H1 (cell line): ENCODE results near the gene PFKM. TPM values are rescaled to one million over a fixed set of nuclear protein-coding genes. Genes with fewer than 3 reads are reported as not detected.

Experiments used
- CTCF ChIA-PET: fragments of 300-600 bp; sonication (Branson Sonifier 250); formaldehyde crosslinking; loops from one replicate; lab custom pipeline; 2021; ENCODE audit not compliant: partially characterized antibody; lab: Charles Lee
- POLR2A ChIA-PET: fragments of 300-600 bp; sonication (Branson Sonifier 250); formaldehyde crosslinking; loops from one replicate; lab custom pipeline; 2021; ENCODE audit warnings: inconsistent platforms; ENCODE audit not compliant: partially characterized antibody; lab: Charles Lee
- DNase-seq, 2 experiments: peaks; one replicate each; pipeline versions ENCODE4 v3.0.0 to v3.0.0-alpha.2; 2010 to 2022; ENCODE audit warnings: low spot score in 2 of 2, low read depth in 1 of 2, mixed read lengths in 1 of 2
- FAIRE-seq: peaks from 2 replicates; lab custom pipeline; 2011; peaks lifted over from hg19 to GRCh38; lab: Jason Lieb, UNC
- H2AFZ ChIP-seq: 2 replicates; pipeline ENCODE4 v1.8.1; 2012; ENCODE audit warnings: low read length, inconsistent platforms
- H2AK5ac ChIP-seq: 2 replicates; pipeline ENCODE4 v1.6.1; 2013; ENCODE audit warnings: low read depth, low read length
- H2BK120ac ChIP-seq: replicated peaks from 2 replicates; pipeline ENCODE3; 2013; ENCODE audit warnings: low read depth, low read length, inconsistent platforms
- H2BK12ac ChIP-seq: 2 replicates; pipeline ENCODE4 v1.6.1; 2013; ENCODE audit warnings: low read depth, low read length
- H2BK15ac ChIP-seq: 2 replicates; pipeline ENCODE4 v1.6.1; 2013; ENCODE audit warnings: low read length
- H2BK20ac ChIP-seq: 2 replicates; pipeline ENCODE4 v1.6.1; 2013; ENCODE audit warnings: low read length
- H2BK5ac ChIP-seq: 2 replicates; pipeline ENCODE4 v1.6.1; 2013; ENCODE audit warnings: low read depth, low read length
- H3K14ac ChIP-seq: 2 replicates; pipeline ENCODE4 v1.6.1; 2013; ENCODE audit warnings: inconsistent platforms; ENCODE audit not compliant: insufficient read length
- H3K18ac ChIP-seq: 2 replicates; pipeline ENCODE4 v1.6.1; 2013; ENCODE audit warnings: low read length; ENCODE audit errors: extremely low read depth
- H3K23ac ChIP-seq: 2 replicates; pipeline ENCODE4 v1.6.1; 2013; ENCODE audit warnings: inconsistent platforms; ENCODE audit not compliant: insufficient read length
- H3K23me2 ChIP-seq: 2 replicates; pipeline ENCODE4 v1.6.1; 2013; ENCODE audit warnings: low read depth, low read length
- H3K27ac ChIP-seq: 2 replicates; pipeline ENCODE4 v1.6.1; 2011; ENCODE audit warnings: low read depth, low read length, inconsistent platforms
- H3K27me3 ChIP-seq, 4 experiments: replicated peaks in 1 of 4; 1 replicate in 1 of 4; 2 replicates in 3 of 4; pipeline versions ENCODE4 v1.6.1 to v1.8.1; 2011 to 2013; ENCODE audit warnings: low read length in 3 of 4, mild to moderate bottlenecking in 3 of 4, inconsistent platforms in 2 of 4, mixed read lengths in 2 of 4, moderate library complexity in 1 of 4; ENCODE audit not compliant: control insufficient read depth in 3 of 4, insufficient read depth in 3 of 4; ENCODE audit errors: extremely low read depth in 1 of 4
- H3K36me3 ChIP-seq, 4 experiments: 2 replicates each; pipeline versions ENCODE4 v1.6.1 to v1.8.1; 2011 to 2013; ENCODE audit warnings: mild to moderate bottlenecking in 4 of 4, low read length in 3 of 4, moderate library complexity in 2 of 4, control low read depth in 1 of 4, inconsistent platforms in 1 of 4; ENCODE audit not compliant: insufficient read depth in 4 of 4, control insufficient read depth in 2 of 4
- H3K4ac ChIP-seq: replicated peaks from 2 replicates; pipeline ENCODE3; 2013; ENCODE audit warnings: low read length, low read depth, mixed read lengths, inconsistent platforms; ENCODE audit not compliant: insufficient read length
- H3K4me1 ChIP-seq, 4 experiments: replicated peaks in 1 of 4; 1 replicate in 1 of 4; 2 replicates in 3 of 4; pipeline versions ENCODE4 v1.6.1 to v1.8.1; 2011 to 2013; ENCODE audit warnings: low read length in 3 of 4, inconsistent platforms in 2 of 4, mixed read lengths in 1 of 4; ENCODE audit not compliant: insufficient read depth in 4 of 4, control insufficient read depth in 3 of 4
- H3K4me2 ChIP-seq, 2 experiments: 2 replicates each; pipeline versions ENCODE4 v1.6.1 to v1.8.1; 2011 to 2013; ENCODE audit warnings: low read depth in 2 of 2, low read length in 2 of 2, control low read depth in 1 of 2, inconsistent platforms in 1 of 2, mild to moderate bottlenecking in 1 of 2; ENCODE audit not compliant: insufficient read depth in 1 of 2
- H3K4me3 ChIP-seq, 4 experiments: fragments of 200-600, 300-600 bp in 1 of 4; sonication (generic), shearing (Covaris generic), sonication (Bioruptor Twin) in 1 of 4; 2 replicates each; pipeline versions ENCODE4 v1.5.1 to v1.8.1; 2011 to 2016; ENCODE audit warnings: low read length in 4 of 4, low read depth in 3 of 4, control low read depth in 2 of 4, inconsistent platforms in 2 of 4, mild to moderate bottlenecking in 2 of 4, mixed read lengths in 1 of 4, moderate library complexity in 1 of 4; ENCODE audit not compliant: insufficient read depth in 2 of 4; ENCODE audit errors: extremely low read depth in 1 of 4
- H3K56ac ChIP-seq: replicated peaks from 2 replicates; pipeline ENCODE3; 2013; ENCODE audit warnings: low read depth, mild to moderate bottlenecking, mixed read lengths, low read length, inconsistent platforms; ENCODE audit not compliant: insufficient read length
- H3K79me1 ChIP-seq: 2 replicates; pipeline ENCODE4 v1.6.1; 2013; ENCODE audit warnings: low read depth, low read length, control low read depth
- H3K79me2 ChIP-seq, 2 experiments: 2 replicates each; pipeline versions ENCODE4 v1.6.1 to v1.8.1; 2012 to 2013; ENCODE audit warnings: low read length in 2 of 2, mild to moderate bottlenecking in 2 of 2, inconsistent platforms in 1 of 2; ENCODE audit not compliant: insufficient read depth in 2 of 2, control insufficient read depth in 1 of 2
- H3K9ac ChIP-seq, 4 experiments: replicated peaks in 1 of 4; 1 replicate in 1 of 4; 2 replicates in 3 of 4; pipeline versions ENCODE4 v1.6.1 to v1.8.1; 2011 to 2013; ENCODE audit warnings: low read depth in 3 of 4, low read length in 3 of 4, control low read depth in 2 of 4, mild to moderate bottlenecking in 2 of 4, moderate library complexity in 2 of 4, inconsistent platforms in 1 of 4; ENCODE audit errors: extremely low read depth in 1 of 4
- H3K9me3 ChIP-seq, 2 experiments: 2 replicates each; pipeline versions ENCODE4 v1.6.1 to v1.8.1; 2012 to 2013; ENCODE audit warnings: mild to moderate bottlenecking in 2 of 2, moderate library complexity in 2 of 2, control low read depth in 1 of 2, inconsistent platforms in 1 of 2, low read depth in 1 of 2, low read length in 1 of 2, mixed read lengths in 1 of 2; ENCODE audit not compliant: insufficient read depth in 2 of 2
- H4K20me1 ChIP-seq, 2 experiments: replicated peaks in 1 of 2; 2 replicates each; pipeline versions ENCODE3 to v1.8.1; 2011 to 2013; ENCODE audit warnings: inconsistent platforms in 2 of 2, low read length in 2 of 2, mild to moderate bottlenecking in 1 of 2; ENCODE audit not compliant: insufficient read depth in 2 of 2, control insufficient read depth in 1 of 2
- H4K5ac ChIP-seq: 2 replicates; pipeline ENCODE4 v1.6.1; 2013; ENCODE audit warnings: low read length, low read depth, mixed read lengths, inconsistent platforms; ENCODE audit not compliant: insufficient read length
- H4K8ac ChIP-seq: 2 replicates; pipeline ENCODE4 v1.8.0; 2013; ENCODE audit warnings: mild to moderate bottlenecking, moderate library complexity, low read length, inconsistent platforms; ENCODE audit not compliant: insufficient read depth; ENCODE audit errors: extremely low read depth
- H4K91ac ChIP-seq: replicated peaks from 2 replicates; pipeline ENCODE3; 2013; ENCODE audit warnings: low read length, mixed read lengths, inconsistent platforms; ENCODE audit not compliant: insufficient read length
- CTBP2 ChIP-seq: IDR thresholded peaks from 2 replicates; pipeline ENCODE4 v1.7.0; 2011; ENCODE audit warnings: borderline replicate concordance, mild to moderate bottlenecking, moderate library complexity, mixed read lengths, low read length; ENCODE audit not compliant: insufficient read depth, insufficient read length
- HDAC2 ChIP-seq, 2 experiments: fragments of 300-600 bp in 1 of 2; sonication (generic) in 1 of 2; IDR thresholded peaks; 2 replicates each; pipeline ENCODE4 v1.6.1; 2011 to 2012; ENCODE audit warnings: low read depth in 2 of 2, low read length in 2 of 2, mild to moderate bottlenecking in 2 of 2, moderate library complexity in 2 of 2, borderline replicate concordance in 1 of 2, inconsistent platforms in 1 of 2
- TAF1 ChIP-seq: IDR thresholded peaks from 2 replicates; pipeline ENCODE4 v1.6.1; 2011; ENCODE audit warnings: mild to moderate bottlenecking, low read depth, low read length
- WGBS, 2 experiments: shearing (Covaris generic) in 1 of 2; methylation state at CpG; one replicate each; pipeline versions ENCODE4 v1.1.6 to v1.1.7; 2013 to 2015; ENCODE audit warnings: low lambda C conversion rate in 2 of 2, mixed read lengths in 2 of 2, inconsistent platforms in 1 of 2, low coverage in 1 of 2, missing lambda C conversion rate in 1 of 2; ENCODE audit not compliant: insufficient replicate concordance in 2 of 2, insufficient coverage in 1 of 2, insufficient read length in 1 of 2; ENCODE audit errors: extremely low coverage in 1 of 2, missing lambda C conversion rate in 1 of 2; 5-methylcytosine and 5-hydroxymethylcytosine counted together
- polyA plus RNA-seq, 7 experiments: library from polyadenylated mRNA; depleted of rRNA in 3 of 7; stranded (reverse) in 5 of 7; unstranded in 2 of 7; fragments of >200 nt in 5 of 7; fragments of 200-250 nt in 2 of 7; gene quantifications; 1 replicate in 5 of 7; 2 replicates in 1 of 7; 4 replicates in 1 of 7; pipeline versions ENCODE4 v1.2.1 to v1.2.3, GENCODE V29; 2011 to 2013; ENCODE audit warnings: missing spikeins in 2 of 7, mixed read lengths in 2 of 7
- total RNA-seq: library from RNA; stranded (reverse); fragmentation: NEBNext Ultra II Directional; extraction: Animal tissue kit (Norgen Biotek cat#: 25700); gene quantifications from 2 replicates; pipeline ENCODE4 v1.2.1, GENCODE V29; 2021

Gene PFKM
- total and polyA plus RNA-seq, 2 of the 8 experiments (the other 6 are each of a cell fraction or from before 2014, with no cell fraction given), result 62.6 to 106 TPM

DNA sequence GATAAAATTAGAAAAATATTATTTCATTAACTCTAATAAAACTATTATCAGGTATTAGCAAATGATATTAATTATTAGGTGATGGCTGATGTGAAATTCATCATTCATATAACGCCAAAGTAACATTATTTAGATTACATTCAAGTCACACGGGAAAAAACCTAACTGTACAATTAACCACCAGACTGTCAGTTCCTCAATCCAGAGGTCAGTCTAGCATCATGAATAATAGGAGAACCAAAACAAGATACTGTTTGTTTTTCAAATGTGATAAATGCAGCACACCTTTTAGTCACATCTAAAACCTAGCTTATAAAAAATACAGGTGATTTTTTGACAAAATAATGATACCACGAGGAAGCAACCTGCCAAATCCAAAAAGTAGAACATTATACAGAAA lies 32.8 kb upstream of the PFKM start:
- no peak overlapping the region for H2BK5ac ChIP-seq
- H3K56ac ChIP-seq, result no peak overlapping the region
- H2AFZ ChIP-seq, result no peak overlapping the region
- H3K23ac ChIP-seq, result no peak overlapping the region
- H3K4ac ChIP-seq, result no peak overlapping the region
- H2BK15ac ChIP-seq, result no peak overlapping the region
- H3K18ac ChIP-seq, result no peak overlapping the region
- WGBS, 2 experiments, result 88% methylated on average over 3 of the region's 3 CpGs; no CpG with 5 or more reads in 1 of the 2 experiments
- no peak overlapping the region for H3K14ac ChIP-seq
- no peak overlapping the region for H3K9ac ChIP-seq
- ChIA-PET CTCF (interaction anchor here (1.2 to 1.5 kb wide), 3 partner anchors 12 to 85 kb away, joined by 3 to 5 read pairs (median 3); no protein-coding TSS in a partner anchor), POLR2A (no interaction called here)
- H4K8ac ChIP-seq, result no peak overlapping the region
- no peak overlapping the region for H2BK20ac ChIP-seq
- H2BK120ac ChIP-seq, result no peak overlapping the region
- no peaks in the 10 kb centered on the region for H3K79me1 ChIP-seq
- H3K36me3 ChIP-seq, result peaks cover 0 to 34% (median 15%) of the 10 kb centered on the region in 4 experiments; a peak in 7 of 8 replicates
- no peak overlapping the region for H3K4me3 ChIP-seq
- DNase-seq (no peak), FAIRE-seq (no peak)
- H3K4me1 ChIP-seq, result no peaks in the 10 kb centered on the region
- H4K5ac ChIP-seq, result no peak overlapping the region
- H4K91ac ChIP-seq, result no peak overlapping the region
- no peaks in the 10 kb centered on the region for H3K79me2 ChIP-seq
- H2AK5ac ChIP-seq, result no peak overlapping the region
- H3K9me3 ChIP-seq, result no peaks in the 10 kb centered on the region
- no peak overlapping the region for H2BK12ac ChIP-seq
- H4K20me1 ChIP-seq, result peaks cover 0 to 2% of the 10 kb centered on the region in 2 experiments
- H3K23me2 ChIP-seq, result no peaks in the 10 kb centered on the region
- H3K27me3 ChIP-seq, result no peaks in the 10 kb centered on the region
- no peak overlapping the region for H3K27ac ChIP-seq
- no peak overlapping the region for H3K4me2 ChIP-seq
- TF ChIP-seq HDAC2 (IDR thresholded peaks at IDR 0.05; ENCODE audit: borderline replicate concordance in 1 of 2, low read depth in 2 of 2, low read length in 2 of 2) (no peak), TAF1 (no peak), CTBP2 (no peak)
